HepG2 (cell line): ENCODE data around the gene TTC39C. TPM values are rescaled to one million over a fixed set of nuclear protein-coding genes. Genes with fewer than 3 reads are reported as not detected.

ENCODE experiments used
- ATAC-seq: fragments of 200-7000 bp; cut with Tn5 transposase; 3 replicates; pipeline ENCODE4 v1.9.1; 2020; ENCODE audit warnings: mild to moderate bottlenecking, moderate library complexity
- BruUV-seq: library from RNA; stranded (reverse); fragments of 400-500 nt; replicated peaks from 2 replicates; lab custom pipeline; 2021; lab: Mats Ljungman, UMichigan
- CTCF ChIA-PET: fragments of 300-600 bp; formaldehyde crosslinking; extraction: SDS; loops from one replicate; lab custom pipeline; 2021; ENCODE audit warnings: low total read pairs, inconsistent platforms, low intra/inter-chr PET ratio; lab: Yijun Ruan, JAX
- POLR2A ChIA-PET: fragments of 350-600 bp; sonication (Branson Sonifier 250); formaldehyde crosslinking; loops from one replicate; lab custom pipeline; 2020; ENCODE audit warnings: antibody characterized with exemption, inconsistent platforms; lab: Yijun Ruan, JAX
- DNase-seq: peaks from one replicate; pipeline ENCODE4 v3.0.0-alpha.2; 2015; ENCODE audit warnings: low spot score
- FAIRE-seq: peaks from 3 replicates; lab custom pipeline; 2011; peaks lifted over from hg19 to GRCh38; lab: Jason Lieb, UNC
- H2AFZ ChIP-seq: one replicate; pipeline ENCODE4 v1.6.1; 2011; ENCODE audit warnings: low read length, inconsistent platforms
- H3K27ac ChIP-seq: fragments of 300-600 bp; 3 replicates; pipeline ENCODE4 v1.8.0; 2011; ENCODE audit warnings: mixed run types, mild to moderate bottlenecking, mixed read lengths, low read length, inconsistent platforms; ENCODE audit not compliant: insufficient read depth; ENCODE audit errors: extremely low read length
- H3K27me3 ChIP-seq, 2 experiments: fragments of 200-600 bp in 1 of 2; 2 replicates in 1 of 2; 3 replicates in 1 of 2; pipeline versions ENCODE4 v1.6.0 to v1.8.0; 2011; ENCODE audit warnings: low read length in 2 of 2, mild to moderate bottlenecking in 2 of 2, moderate library complexity in 2 of 2, inconsistent platforms in 1 of 2; ENCODE audit not compliant: insufficient read depth in 2 of 2, control insufficient read depth in 1 of 2
- H3K36me3 ChIP-seq, 2 experiments: fragments of 200-600 bp in 1 of 2; replicated peaks in 1 of 2; 2 replicates in 1 of 2; 3 replicates in 1 of 2; pipeline versions ENCODE4 v1.5.1 to v1.8.0; 2011; ENCODE audit warnings: low read length in 2 of 2, inconsistent platforms in 1 of 2; ENCODE audit not compliant: insufficient read depth in 2 of 2, control insufficient read depth in 1 of 2
- H3K4me1 ChIP-seq: 2 replicates; pipeline ENCODE4 v1.5.1; 2012; ENCODE audit warnings: low read length, inconsistent platforms; ENCODE audit not compliant: insufficient read depth
- H3K4me2 ChIP-seq: 2 replicates; pipeline ENCODE4 v1.6.0; 2011; ENCODE audit warnings: low read depth, low read length, inconsistent platforms
- H3K4me3 ChIP-seq, 3 experiments: fragments of 200-600 bp in 1 of 3; sonication (generic), shearing (Covaris generic) in 1 of 3; replicated peaks in 1 of 3; 2 replicates each; pipeline ENCODE4 v1.5.1; 2011 to 2016; ENCODE audit warnings: low read length in 3 of 3, inconsistent platforms in 2 of 3, low read depth in 2 of 3, mild to moderate bottlenecking in 2 of 3, control low read depth in 1 of 3, mixed read lengths in 1 of 3; ENCODE audit not compliant: insufficient read depth in 1 of 3
- H3K79me2 ChIP-seq: one replicate; pipeline ENCODE4 v1.6.1; 2011; ENCODE audit warnings: low read length, inconsistent platforms; ENCODE audit not compliant: insufficient read depth
- H3K9ac ChIP-seq: 2 replicates; pipeline ENCODE4 v1.6.0; 2011; ENCODE audit warnings: mild to moderate bottlenecking, low read depth, low read length, inconsistent platforms; ENCODE audit not compliant: insufficient read depth
- H3K9me3 ChIP-seq: 2 replicates; pipeline ENCODE4 v1.5.1; 2012; ENCODE audit warnings: mild to moderate bottlenecking, low read length
- H4K20me1 ChIP-seq: 2 replicates; pipeline ENCODE4 v1.6.0; 2011; ENCODE audit warnings: inconsistent platforms, mild to moderate bottlenecking, low read length, moderate library complexity; ENCODE audit not compliant: insufficient read depth
- ARNT ChIP-seq: fragments of 450-650 bp; IDR thresholded peaks from 2 replicates; pipeline ENCODE4 v1.6.1; 2017
- ATM ChIP-seq: fragments of 450-650 bp; IDR thresholded peaks from 2 replicates; pipeline ENCODE4 v1.7.1; 2017; ENCODE audit warnings: mild to moderate bottlenecking, borderline replicate concordance
- CBX2 ChIP-seq, 2 experiments: fragments of 200-600 bp in 1 of 2; sonication (generic); formaldehyde crosslinking in 1 of 2; IDR thresholded peaks; 2 replicates each; pipeline versions ENCODE4 v1.7.0 to v1.8.1; 2018 to 2022; ENCODE audit warnings: low read depth in 2 of 2, low read length in 1 of 2, mild to moderate bottlenecking in 1 of 2, missing genetic modification reagents in 1 of 2
- KLF16 ChIP-seq, 2 experiments: sonication (generic) in 1 of 2; formaldehyde crosslinking in 1 of 2; IDR thresholded peaks; 2 replicates each; pipeline versions ENCODE4 v1.6.1 to v1.8.0; 2016 to 2023; ENCODE audit warnings: missing genetic modification reagents in 2 of 2, missing compliant biosample characterization in 1 of 2
- MYC ChIP-seq: sonication (generic); formaldehyde crosslinking; IDR thresholded peaks from 2 replicates; pipeline ENCODE4 v1.9.0; 2021; ENCODE audit warnings: missing genetic modification reagents, borderline replicate concordance
- PCBP1 ChIP-seq: fragments of 200-400 bp; formaldehyde crosslinking; IDR thresholded peaks from 2 replicates; pipeline ENCODE4 v1.6.1; 2017; ENCODE audit warnings: mild to moderate bottlenecking, low read depth, low read length, borderline replicate concordance
- POLR2AphosphoS5 ChIP-seq: IDR thresholded peaks from 2 replicates; pipeline ENCODE4 v1.6.1; 2012; ENCODE audit warnings: low read depth, low read length
- TEAD2 ChIP-seq: sonication (generic); formaldehyde crosslinking; IDR thresholded peaks from 2 replicates; pipeline ENCODE4 v1.9.0; 2021; ENCODE audit warnings: missing genetic modification reagents
- YY1 ChIP-seq: IDR thresholded peaks from 2 replicates; pipeline ENCODE4 v1.6.1; 2011; ENCODE audit warnings: low read length, low read depth, moderate library complexity, mild to moderate bottlenecking; ENCODE audit not compliant: insufficient read depth, insufficient replicate concordance
- ZFY ChIP-seq: sonication (generic); formaldehyde crosslinking; IDR thresholded peaks from 2 replicates; pipeline ENCODE4 v1.4.0; 2020; ENCODE audit warnings: missing genetic modification reagents
- ZNF775 ChIP-seq: sonication (generic); formaldehyde crosslinking; IDR thresholded peaks from 2 replicates; pipeline ENCODE4 v1.4.0; 2020; ENCODE audit warnings: missing genetic modification reagents, mild to moderate bottlenecking, moderate library complexity, borderline replicate concordance
- WGBS: methylation state at CpG from one replicate; pipeline ENCODE4 v1.1.6; 2017; ENCODE audit warnings: low lambda C conversion rate; 5-methylcytosine and 5-hydroxymethylcytosine counted together
- in situ Hi-C: cut with HindIII; loops from 2 replicates; pipeline ENCODE4 v1.10.0; 2017; ENCODE audit warnings: low pct_unique_long_range_greater_than_20kb; ENCODE audit not compliant: extremely low pct_ligation_motif_present
- intact Hi-C: fragments of 100-400 bp; cut with micrococcal nuclease; formaldehyde crosslinking; loops from one replicate; pipeline ENCODE4 v1.10.0; 2022; ENCODE audit not compliant: unreplicated experiment
- polyA plus RNA-seq, 8 experiments: library from polyadenylated mRNA; depleted of rRNA in 3 of 8; stranded (reverse) in 7 of 8; unstranded in 1 of 8; fragments of >200 nt; fragmentation: Illumina TruSeq in 4 of 8; extraction: Trizol in 4 of 8; gene quantifications; 2 replicates each; pipeline versions ENCODE4 v1.2.1 to v1.2.3, GENCODE V29; 2011 to 2016; ENCODE audit warnings: low read depth in 4 of 8, missing spikeins in 1 of 8, mixed read lengths in 1 of 8; ENCODE audit not compliant: insufficient read depth in 1 of 8
- total RNA-seq, 5 experiments: library from RNA; depleted of rRNA; stranded (reverse); fragments of >200 nt; fragmentation: Illumina TruSeq; extraction: Trizol; gene quantifications; 2 replicates each; pipeline ENCODE4 v1.2.3, GENCODE V29; 2016; ENCODE audit warnings: low read depth in 1 of 5
- TF ChIP-seq, protein P1 (sequence below): sonication (generic); formaldehyde crosslinking; IDR thresholded peaks from 2 replicates; pipeline ENCODE4 v1.9.0; 2021; ENCODE audit warnings: missing genetic modification reagents, mild to moderate bottlenecking, borderline replicate concordance
- TF ChIP-seq, protein P2 (sequence below): sonication (generic); formaldehyde crosslinking; conservative IDR thresholded peaks from 2 replicates; pipeline ENCODE4 v1.4.0; 2020; ENCODE audit warnings: missing genetic modification reagents
- TF ChIP-seq, protein P3 (sequence below): sonication (generic); formaldehyde crosslinking; IDR thresholded peaks from 2 replicates; pipeline ENCODE4 v1.9.0; 2021; ENCODE audit warnings: missing genetic modification reagents, mild to moderate bottlenecking, borderline replicate concordance
- TF ChIP-seq, protein P4 (sequence below): sonication (generic); IDR thresholded peaks from 2 replicates; pipeline ENCODE4 v1.6.1; 2016; ENCODE audit warnings: low read depth, borderline replicate concordance

Gene TTC39C
- total and polyA plus RNA-seq, 2 of the 13 experiments (the other 11 are each of a cell fraction or from before 2014, with no cell fraction given): 19.1 to 25.9 TPM

DNA sequence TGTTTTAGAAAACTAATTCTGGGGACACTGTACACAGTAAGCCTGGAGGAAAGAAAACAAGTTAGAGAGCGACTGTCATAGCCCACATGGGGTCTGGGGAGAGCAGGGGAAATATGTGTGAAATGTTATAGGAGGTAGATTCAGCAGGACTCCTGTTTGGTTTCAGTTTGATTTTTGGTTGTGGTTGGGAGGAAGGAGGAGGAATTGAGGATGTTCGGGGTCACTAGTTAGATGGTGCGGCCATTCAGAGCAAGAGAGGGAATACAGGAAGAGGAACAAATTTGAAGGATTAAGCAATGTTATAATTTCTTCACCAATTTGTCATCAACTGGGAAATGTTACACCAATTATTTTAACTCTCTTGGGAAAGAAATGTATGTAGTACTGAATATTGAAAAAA is 25.1 kb downstream of the TTC39C start:
- no peak for DNase-seq
- H4K20me1 ChIP-seq: no peaks in the 10 kb centered on the region
- no peak overlapping the region for H3K4me3 ChIP-seq
- no peak overlapping the region for H2AFZ ChIP-seq
- no peak overlapping the region for H3K9ac ChIP-seq
- H3K4me1 ChIP-seq: no peaks in the 10 kb centered on the region
- no peak for TF ChIP-seq KLF16 (CRISPR knock-in tag; IDR thresholded peaks at IDR 0.05)
- TF ChIP-seq, protein P1, sequence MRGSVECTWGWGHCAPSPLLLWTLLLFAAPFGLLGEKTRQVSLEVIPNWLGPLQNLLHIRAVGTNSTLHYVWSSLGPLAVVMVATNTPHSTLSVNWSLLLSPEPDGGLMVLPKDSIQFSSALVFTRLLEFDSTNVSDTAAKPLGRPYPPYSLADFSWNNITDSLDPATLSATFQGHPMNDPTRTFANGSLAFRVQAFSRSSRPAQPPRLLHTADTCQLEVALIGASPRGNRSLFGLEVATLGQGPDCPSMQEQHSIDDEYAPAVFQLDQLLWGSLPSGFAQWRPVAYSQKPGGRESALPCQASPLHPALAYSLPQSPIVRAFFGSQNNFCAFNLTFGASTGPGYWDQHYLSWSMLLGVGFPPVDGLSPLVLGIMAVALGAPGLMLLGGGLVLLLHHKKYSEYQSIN (CRISPR knock-in tag): no peak
- TF ChIP-seq YY1: no peak
- TF ChIP-seq TEAD2 (CRISPR knock-in tag): no peak
- no peak for TF ChIP-seq ZNF775 (CRISPR knock-in tag)
- TF ChIP-seq, protein P2, sequence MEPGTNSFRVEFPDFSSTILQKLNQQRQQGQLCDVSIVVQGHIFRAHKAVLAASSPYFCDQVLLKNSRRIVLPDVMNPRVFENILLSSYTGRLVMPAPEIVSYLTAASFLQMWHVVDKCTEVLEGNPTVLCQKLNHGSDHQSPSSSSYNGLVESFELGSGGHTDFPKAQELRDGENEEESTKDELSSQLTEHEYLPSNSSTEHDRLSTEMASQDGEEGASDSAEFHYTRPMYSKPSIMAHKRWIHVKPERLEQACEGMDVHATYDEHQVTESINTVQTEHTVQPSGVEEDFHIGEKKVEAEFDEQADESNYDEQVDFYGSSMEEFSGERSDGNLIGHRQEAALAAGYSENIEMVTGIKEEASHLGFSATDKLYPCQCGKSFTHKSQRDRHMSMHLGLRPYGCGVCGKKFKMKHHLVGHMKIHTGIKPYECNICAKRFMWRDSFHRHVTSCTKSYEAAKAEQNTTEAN (CRISPR knock-in tag): no peak
- TF ChIP-seq, protein P3, sequence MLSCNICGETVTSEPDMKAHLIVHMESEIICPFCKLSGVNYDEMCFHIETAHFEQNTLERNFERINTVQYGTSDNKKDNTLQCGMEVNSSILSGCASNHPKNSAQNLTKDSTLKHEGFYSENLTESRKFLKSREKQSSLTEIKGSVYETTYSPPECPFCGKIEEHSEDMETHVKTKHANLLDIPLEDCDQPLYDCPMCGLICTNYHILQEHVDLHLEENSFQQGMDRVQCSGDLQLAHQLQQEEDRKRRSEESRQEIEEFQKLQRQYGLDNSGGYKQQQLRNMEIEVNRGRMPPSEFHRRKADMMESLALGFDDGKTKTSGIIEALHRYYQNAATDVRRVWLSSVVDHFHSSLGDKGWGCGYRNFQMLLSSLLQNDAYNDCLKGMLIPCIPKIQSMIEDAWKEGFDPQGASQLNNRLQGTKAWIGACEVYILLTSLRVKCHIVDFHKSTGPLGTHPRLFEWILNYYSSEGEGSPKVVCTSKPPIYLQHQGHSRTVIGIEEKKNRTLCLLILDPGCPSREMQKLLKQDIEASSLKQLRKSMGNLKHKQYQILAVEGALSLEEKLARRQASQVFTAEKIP (CRISPR knock-in tag): no peak
- TF ChIP-seq POLR2AphosphoS5: no peak
- no peak for TF ChIP-seq CBX2 (IDR thresholded peaks at IDR 0.05; ENCODE audit: low read depth, low read length)
- TF ChIP-seq CBX2 (CRISPR knock-in tag; IDR thresholded peaks at IDR 0.05; ENCODE audit: low read depth): no peak
- no peak for TF ChIP-seq ARNT
- TF ChIP-seq, protein P4, sequence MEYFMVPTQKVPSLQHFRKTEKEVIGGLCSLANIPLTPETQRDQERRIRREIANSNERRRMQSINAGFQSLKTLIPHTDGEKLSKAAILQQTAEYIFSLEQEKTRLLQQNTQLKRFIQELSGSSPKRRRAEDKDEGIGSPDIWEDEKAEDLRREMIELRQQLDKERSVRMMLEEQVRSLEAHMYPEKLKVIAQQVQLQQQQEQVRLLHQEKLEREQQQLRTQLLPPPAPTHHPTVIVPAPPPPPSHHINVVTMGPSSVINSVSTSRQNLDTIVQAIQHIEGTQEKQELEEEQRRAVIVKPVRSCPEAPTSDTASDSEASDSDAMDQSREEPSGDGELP: no peak
- TF ChIP-seq PCBP1: no peak
- TF ChIP-seq ZFY (CRISPR knock-in tag): no peak
- no peak for TF ChIP-seq ATM
- TF ChIP-seq MYC (CRISPR knock-in tag): no peak
- no peak for FAIRE-seq
- WGBS: 96% methylated on average over 3 of the region's 3 CpGs
- intact Hi-C loops (no loop called here), in situ Hi-C loops (no loop called here)
- no peaks in the 10 kb centered on the region for H3K36me3 ChIP-seq
- no peak overlapping the region for H3K4me2 ChIP-seq
- H3K27ac ChIP-seq: no peak overlapping the region
- no TSS peak for BruUV-seq
- no peaks in the 10 kb centered on the region for H3K9me3 ChIP-seq
- POLR2A ChIA-PET: no interaction called here
- H3K79me2 ChIP-seq: peaks cover 3% of the 10 kb centered on the region
- CTCF ChIA-PET: no interaction called here
- no peaks in the 10 kb centered on the region for H3K27me3 ChIP-seq
- no peak for ATAC-seq
